Progenitor cell of endocrine pancreas (in vitro differentiated cells): Measurements from ENCODE around the gene INO80B. TPM values are rescaled to one million over a fixed set of nuclear protein-coding genes. Genes with fewer than 3 reads are reported as not detected.

ENCODE experiments used
- DNase-seq: peaks from one replicate; pipeline ENCODE4 v3.0.0; 2021; ENCODE audit warnings: low spot score; ENCODE audit not compliant: unreplicated experiment
- H3K27ac Mint-ChIP-seq: 2 replicates; pipeline ENCODE4 v1.8.0; 2021; ENCODE audit warnings: mild to moderate bottlenecking, moderate library complexity, mixed read lengths
- H3K27me3 Mint-ChIP-seq: 2 replicates; pipeline ENCODE4 v1.8.0; 2021; ENCODE audit warnings: mixed read lengths
- H3K36me3 Mint-ChIP-seq: 2 replicates; pipeline ENCODE4 v1.8.0; 2022; ENCODE audit warnings: mixed read lengths; ENCODE audit not compliant: insufficient read depth
- H3K4me1 Mint-ChIP-seq: 2 replicates; pipeline ENCODE4 v1.8.0; 2021; ENCODE audit warnings: low read depth, mixed read lengths
- H3K4me3 Mint-ChIP-seq: 2 replicates; pipeline ENCODE4 v1.8.0; 2021; ENCODE audit warnings: low read depth, mild to moderate bottlenecking, moderate library complexity, mixed read lengths
- H3K9me3 Mint-ChIP-seq: 2 replicates; pipeline ENCODE4 v1.8.0; 2021; ENCODE audit warnings: low read depth, mixed read lengths
- total RNA-seq: library from RNA; stranded (reverse); gene quantifications from 2 replicates; pipeline ENCODE4 v1.2.1, GENCODE V29; 2021
- TF ChIP-seq, protein P1 (sequence below): fragments of 200-600 bp; sonication (generic); IDR thresholded peaks from one replicate; pipeline ENCODE4 v1.5.0; 2021; ENCODE audit warnings: antibody characterized with exemption, mild to moderate bottlenecking; ENCODE audit not compliant: unreplicated experiment

The INO80B gene
- total RNA-seq, 1 donor from 2014 or later = 46.8 TPM

DNA sequence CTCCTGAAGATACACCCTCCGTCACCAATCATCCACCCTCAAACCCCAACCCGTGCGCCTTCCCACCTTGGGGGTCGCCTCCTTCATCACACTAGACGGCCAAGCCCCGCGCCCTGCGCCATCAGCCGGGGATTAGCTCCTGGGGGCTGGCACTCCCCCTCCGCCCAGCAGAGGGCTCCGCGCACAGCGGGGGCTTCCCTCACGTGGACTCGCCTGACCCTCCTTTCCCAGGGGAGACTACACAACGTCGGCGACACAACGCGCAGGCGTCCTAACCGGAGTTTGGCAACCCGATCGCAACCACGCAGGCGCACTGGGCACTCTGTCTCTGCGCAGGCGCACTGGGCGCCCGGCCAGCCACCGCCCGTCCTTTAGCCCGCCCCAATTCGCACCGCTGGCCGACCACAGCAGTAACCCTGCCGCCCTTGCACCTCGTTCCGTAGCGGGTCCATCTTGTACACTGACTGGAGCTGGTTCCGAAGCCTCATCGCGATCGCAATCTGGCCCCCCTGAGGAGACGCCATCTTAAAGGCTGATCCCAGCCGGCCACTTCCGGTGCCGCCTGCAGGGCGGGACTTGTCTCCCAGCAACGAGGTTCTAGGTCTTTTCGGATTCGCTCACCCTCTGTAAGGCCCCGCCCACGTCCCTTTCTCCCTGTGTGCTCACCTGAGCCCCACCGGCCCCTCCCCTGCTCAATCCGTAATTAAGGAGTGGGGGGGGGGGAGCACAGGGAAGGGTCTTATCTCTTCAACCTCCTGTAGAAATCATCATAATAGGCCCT is 52.4 kb downstream of the INO80B start, which contains the start of gene PCGF1:
Gene PCGF1, minus strand, starts transcription at position 551 of the 781 bp plus-strand sequence. Its CDS starts 27 bp downstream, at position 524.
- H3K27me3 Mint-ChIP-seq = peaks cover 29% of the 10 kb centered on the region
- H3K36me3 Mint-ChIP-seq = peaks cover 12% of the 10 kb centered on the region
- H3K4me1 Mint-ChIP-seq = peaks cover 29% of the 10 kb centered on the region
- H3K4me3 Mint-ChIP-seq = peak within 1 kb of the TSS; percentile 99
- DNase-seq = peak; percentile 94
- TF ChIP-seq, protein P1, sequence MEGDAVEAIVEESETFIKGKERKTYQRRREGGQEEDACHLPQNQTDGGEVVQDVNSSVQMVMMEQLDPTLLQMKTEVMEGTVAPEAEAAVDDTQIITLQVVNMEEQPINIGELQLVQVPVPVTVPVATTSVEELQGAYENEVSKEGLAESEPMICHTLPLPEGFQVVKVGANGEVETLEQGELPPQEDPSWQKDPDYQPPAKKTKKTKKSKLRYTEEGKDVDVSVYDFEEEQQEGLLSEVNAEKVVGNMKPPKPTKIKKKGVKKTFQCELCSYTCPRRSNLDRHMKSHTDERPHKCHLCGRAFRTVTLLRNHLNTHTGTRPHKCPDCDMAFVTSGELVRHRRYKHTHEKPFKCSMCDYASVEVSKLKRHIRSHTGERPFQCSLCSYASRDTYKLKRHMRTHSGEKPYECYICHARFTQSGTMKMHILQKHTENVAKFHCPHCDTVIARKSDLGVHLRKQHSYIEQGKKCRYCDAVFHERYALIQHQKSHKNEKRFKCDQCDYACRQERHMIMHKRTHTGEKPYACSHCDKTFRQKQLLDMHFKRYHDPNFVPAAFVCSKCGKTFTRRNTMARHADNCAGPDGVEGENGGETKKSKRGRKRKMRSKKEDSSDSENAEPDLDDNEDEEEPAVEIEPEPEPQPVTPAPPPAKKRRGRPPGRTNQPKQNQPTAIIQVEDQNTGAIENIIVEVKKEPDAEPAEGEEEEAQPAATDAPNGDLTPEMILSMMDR = peak; percentile 65
- no peaks in the 10 kb centered on the region for H3K9me3 Mint-ChIP-seq
- peak within 1 kb of the TSS; percentile 100 for H3K27ac Mint-ChIP-seq

Other genes with a start within 250 kb of the INO80B start
- gene SLC4A5, start 111.7 kb upstream of the INO80B start, total RNA-seq = 4.1 and 5.9 TPM in 2 replicates
- gene DCTN1, start 74.8 kb upstream of the INO80B start, total RNA-seq = 178 and 195 TPM in 2 replicates
- 11.3 and 13.4 TPM in 2 replicates for gene C2orf81, start 33.5 kb upstream of the INO80B start, total RNA-seq
- gene WDR54, start 33.4 kb upstream of the INO80B start, total RNA-seq = 28.1 and 30.2 TPM in 2 replicates
- gene RTKN, start 13.2 kb upstream of the INO80B start, total RNA-seq = 121 and 129 TPM in 2 replicates
- 127 and 140 TPM in 2 replicates for gene WBP1, start 3.4 kb downstream of the INO80B start, total RNA-seq
- 67.9 and 71.5 TPM in 2 replicates for gene MOGS, start 10.3 kb downstream of the INO80B start, total RNA-seq
- 61.3 and 64.1 TPM in 2 replicates for gene MRPL53, start 17.6 kb downstream of the INO80B start, total RNA-seq
- 39.9 and 42.0 TPM in 2 replicates for gene CCDC142, start 27.9 kb downstream of the INO80B start, total RNA-seq
- gene TTC31, start 28.0 kb downstream of the INO80B start, total RNA-seq = 32.2 and 34.8 TPM in 2 replicates
- gene LBX2, start 44.5 kb downstream of the INO80B start, total RNA-seq = 7.3 and 9.3 TPM in 2 replicates
- gene PCGF1, start 52.6 kb downstream of the INO80B start, total RNA-seq = 23.3 and 24.4 TPM in 2 replicates
- gene TLX2, start 59.4 kb downstream of the INO80B start, total RNA-seq = 0.33 TPM in 1 of 2 replicates, not detected in the other
- gene DQX1, start 71.1 kb downstream of the INO80B start, total RNA-seq = 1.5 and 1.7 TPM in 2 replicates
- 110 and 115 TPM in 2 replicates for gene AUP1, start 74.6 kb downstream of the INO80B start, total RNA-seq
- 35.9 and 41.9 TPM in 2 replicates for gene HTRA2, start 74.8 kb downstream of the INO80B start, total RNA-seq
- 23.4 and 24.2 TPM in 2 replicates for gene LOXL3, start 98.9 kb downstream of the INO80B start, total RNA-seq
- gene DOK1, start 99.6 kb downstream of the INO80B start, total RNA-seq = 18.5 and 20.9 TPM in 2 replicates
- 2.5 and 2.6 TPM in 2 replicates for gene M1AP, start 193.2 kb downstream of the INO80B start, total RNA-seq
- gene SEMA4F, start 199.2 kb downstream of the INO80B start, total RNA-seq = 11.5 and 13.4 TPM in 2 replicates